Stimulated activated naive CD8-positive, alpha-beta T cell treated with anti-CD3 and anti-CD28 coated beads, Interleukin-15, Interleukin-2, amounts not matched to agents 100 ng/mL and 50 ng/mL, for 24 hours (primary cell): ENCODE measurements around the gene ZCCHC4.
A peak's percentile ranks its signal among the peaks of the same experiment; 100 is the strongest.

ENCODE experiments used
- H3K27ac Mint-ChIP-seq: one replicate; pipeline ENCODE4 v1.8.0; 2021; ENCODE audit warnings: mild to moderate bottlenecking, mixed read lengths
- H3K27me3 Mint-ChIP-seq: one replicate; pipeline ENCODE4 v1.8.0; 2021; ENCODE audit warnings: mixed read lengths
- H3K36me3 Mint-ChIP-seq: one replicate; pipeline ENCODE4 v1.8.0; 2021; ENCODE audit warnings: low read depth, mixed read lengths
- H3K4me1 Mint-ChIP-seq: one replicate; pipeline ENCODE4 v1.8.0; 2021; ENCODE audit warnings: low read depth, mixed read lengths
- H3K4me3 Mint-ChIP-seq: one replicate; pipeline ENCODE4 v1.8.0; 2021; ENCODE audit warnings: mild to moderate bottlenecking, mixed read lengths
- H3K9me3 Mint-ChIP-seq: one replicate; pipeline ENCODE4 v1.8.0; 2021; ENCODE audit warnings: mixed read lengths

Gene ZCCHC4, protein sequence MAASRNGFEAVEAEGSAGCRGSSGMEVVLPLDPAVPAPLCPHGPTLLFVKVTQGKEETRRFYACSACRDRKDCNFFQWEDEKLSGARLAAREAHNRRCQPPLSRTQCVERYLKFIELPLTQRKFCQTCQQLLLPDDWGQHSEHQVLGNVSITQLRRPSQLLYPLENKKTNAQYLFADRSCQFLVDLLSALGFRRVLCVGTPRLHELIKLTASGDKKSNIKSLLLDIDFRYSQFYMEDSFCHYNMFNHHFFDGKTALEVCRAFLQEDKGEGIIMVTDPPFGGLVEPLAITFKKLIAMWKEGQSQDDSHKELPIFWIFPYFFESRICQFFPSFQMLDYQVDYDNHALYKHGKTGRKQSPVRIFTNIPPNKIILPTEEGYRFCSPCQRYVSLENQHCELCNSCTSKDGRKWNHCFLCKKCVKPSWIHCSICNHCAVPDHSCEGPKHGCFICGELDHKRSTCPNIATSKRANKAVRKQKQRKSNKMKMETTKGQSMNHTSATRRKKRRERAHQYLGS

GRCh38 chr4:25312496-25313200 lies at the start of gene ZCCHC4:
TSS of gene ZCCHC4 (plus strand) at chr4:25312774. CDS start at chr4:25312810, 36 bp downstream.
- Mint-ChIP-seq H3K36me3 (peaks cover 23% of the 10 kb centered on the region), H3K27me3 (no peaks in the 10 kb centered on the region), H3K4me1 (peaks cover 21% of the 10 kb centered on the region), H3K9me3 (no peaks in the 10 kb centered on the region), H3K4me3 (peak within 1 kb of the TSS; percentile 92), H3K27ac (peak within 1 kb of the TSS; percentile 92)

DNA sequence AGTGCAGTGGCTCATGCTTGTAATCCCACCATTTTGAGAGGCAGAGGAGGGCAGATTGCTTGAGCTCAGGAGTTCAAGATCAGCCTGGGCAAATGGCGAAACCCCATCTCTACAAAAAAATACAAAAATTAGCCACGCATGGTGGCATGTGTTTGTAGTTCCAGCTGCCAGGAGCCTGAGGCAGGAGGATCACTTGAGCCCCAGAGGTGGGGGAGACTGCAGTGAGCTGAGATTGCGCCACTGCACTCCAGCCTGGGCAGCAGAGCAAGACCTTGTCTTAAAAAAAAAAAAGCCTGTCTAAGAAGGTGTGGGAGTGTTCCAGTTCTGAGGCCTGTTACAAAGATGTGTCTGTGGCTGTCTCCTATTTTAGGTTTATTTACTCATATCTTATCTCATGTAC lies 40.7 kb upstream of the ZCCHC4 start:
- Mint-ChIP-seq H3K36me3 (peaks cover 30% of the 10 kb centered on the region), H3K27me3 (no peaks in the 10 kb centered on the region), H3K9me3 (no peaks in the 10 kb centered on the region), H3K27ac (no peak overlapping the region), H3K4me1 (no peaks in the 10 kb centered on the region), H3K4me3 (no peak overlapping the region)

GRCh38 chr4:25280210-25280609 lies 32.4 kb upstream of the ZCCHC4 start:
- Mint-ChIP-seq H3K36me3 (peaks cover 30% of the 10 kb centered on the region), H3K27ac (no peak overlapping the region), H3K4me1 (no peaks in the 10 kb centered on the region), H3K27me3 (no peaks in the 10 kb centered on the region), H3K4me3 (no peak overlapping the region), H3K9me3 (no peaks in the 10 kb centered on the region)

- Mint-ChIP-seq H3K4me3 (no peak overlapping the region), H3K27me3 (peaks cover 6% of the 10 kb centered on the region), H3K27ac (no peak overlapping the region), H3K4me1 (no peaks in the 10 kb centered on the region), H3K9me3 (peaks cover 12% of the 10 kb centered on the region), H3K36me3 (peaks cover 26% of the 10 kb centered on the region)
These were observed 28.6 kb upstream of the ZCCHC4 start for GRCh38 chr4:25283948-25284347.

GRCh38 chr4:25284466-25284865 lies 28.1 kb upstream of the ZCCHC4 start:
- H3K36me3 Mint-ChIP-seq, result peaks cover 26% of the 10 kb centered on the region
- no peak overlapping the region for H3K27ac Mint-ChIP-seq
- H3K27me3 Mint-ChIP-seq, result peaks cover 6% of the 10 kb centered on the region
- H3K4me3 Mint-ChIP-seq, result no peak overlapping the region
- H3K4me1 Mint-ChIP-seq, result no peaks in the 10 kb centered on the region
- peaks cover 15% of the 10 kb centered on the region for H3K9me3 Mint-ChIP-seq

GRCh38 chr4:25290490-25291067 lies 22.0 kb upstream of the ZCCHC4 start:
- Mint-ChIP-seq H3K4me3 (no peak overlapping the region), H3K27ac (no peak overlapping the region), H3K9me3 (peaks cover 19% of the 10 kb centered on the region), H3K36me3 (peaks cover 6% of the 10 kb centered on the region), H3K4me1 (no peaks in the 10 kb centered on the region), H3K27me3 (peaks cover 6% of the 10 kb centered on the region)

- Mint-ChIP-seq H3K4me1 (no peaks in the 10 kb centered on the region), H3K4me3 (no peak overlapping the region), H3K27ac (no peak overlapping the region), H3K36me3 (peaks cover 6% of the 10 kb centered on the region), H3K27me3 (peaks cover 9% of the 10 kb centered on the region), H3K9me3 (peaks cover 19% of the 10 kb centered on the region)
These were observed 21.3 kb upstream of the ZCCHC4 start for GRCh38 chr4:25291158-25291733.

DNA sequence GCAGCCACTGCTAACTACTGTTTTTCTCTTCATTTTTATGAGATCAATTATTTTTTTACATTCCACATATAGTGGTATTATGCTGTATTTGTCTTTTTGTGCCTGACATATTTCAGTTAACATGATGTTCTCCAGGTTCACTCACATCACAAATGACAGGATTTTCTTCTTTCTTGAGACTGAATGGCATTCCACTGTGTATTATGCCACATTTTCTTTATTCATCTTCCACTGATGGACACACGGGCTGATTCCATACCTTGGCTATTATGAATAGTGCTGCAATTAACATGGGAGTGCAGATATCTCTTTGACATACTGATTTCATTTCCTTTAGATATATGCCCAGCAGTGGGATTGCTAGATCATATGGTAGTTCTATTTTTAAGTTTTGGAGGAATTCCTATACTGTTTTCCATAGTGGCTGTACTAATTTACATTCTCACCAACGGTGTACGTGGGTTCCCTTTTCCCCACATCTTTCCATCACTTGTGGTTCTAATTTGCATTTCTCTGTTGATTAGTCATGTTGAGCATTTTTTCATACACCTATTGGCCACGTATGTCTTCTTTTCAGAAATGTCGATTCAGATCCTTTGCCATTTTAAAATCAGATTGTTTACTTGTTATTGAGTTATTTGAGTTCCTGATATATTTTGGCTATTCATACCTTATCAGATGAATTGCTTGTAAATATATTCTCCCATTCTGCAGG lies 14.9 kb upstream of the ZCCHC4 start:
- Mint-ChIP-seq H3K9me3 (no peaks in the 10 kb centered on the region), H3K27ac (no peak overlapping the region), H3K27me3 (peaks cover 24% of the 10 kb centered on the region), H3K4me1 (peaks cover 8% of the 10 kb centered on the region), H3K36me3 (no peaks in the 10 kb centered on the region), H3K4me3 (no peak overlapping the region)

GRCh38 chr4:25299476-25300203 lies 12.9 kb upstream of the ZCCHC4 start:
- no peak overlapping the region for H3K4me3 Mint-ChIP-seq

GRCh38 chr4:25301471-25301870 lies 11.1 kb upstream of the ZCCHC4 start:
- H3K4me3 Mint-ChIP-seq, result no peak overlapping the region
- H3K4me1 Mint-ChIP-seq, result peaks cover 8% of the 10 kb centered on the region
- H3K9me3 Mint-ChIP-seq, result no peaks in the 10 kb centered on the region
- H3K27me3 Mint-ChIP-seq, result peaks cover 20% of the 10 kb centered on the region
- no peak overlapping the region for H3K27ac Mint-ChIP-seq
- no peaks in the 10 kb centered on the region for H3K36me3 Mint-ChIP-seq

More at GRCh38 chr4:25299476-25300203, 12.9 kb upstream of the ZCCHC4 start:
- Mint-ChIP-seq H3K36me3 (no peaks in the 10 kb centered on the region), H3K9me3 (no peaks in the 10 kb centered on the region), H3K4me1 (peaks cover 8% of the 10 kb centered on the region), H3K27ac (no peak overlapping the region), H3K27me3 (peaks cover 24% of the 10 kb centered on the region)

DNA sequence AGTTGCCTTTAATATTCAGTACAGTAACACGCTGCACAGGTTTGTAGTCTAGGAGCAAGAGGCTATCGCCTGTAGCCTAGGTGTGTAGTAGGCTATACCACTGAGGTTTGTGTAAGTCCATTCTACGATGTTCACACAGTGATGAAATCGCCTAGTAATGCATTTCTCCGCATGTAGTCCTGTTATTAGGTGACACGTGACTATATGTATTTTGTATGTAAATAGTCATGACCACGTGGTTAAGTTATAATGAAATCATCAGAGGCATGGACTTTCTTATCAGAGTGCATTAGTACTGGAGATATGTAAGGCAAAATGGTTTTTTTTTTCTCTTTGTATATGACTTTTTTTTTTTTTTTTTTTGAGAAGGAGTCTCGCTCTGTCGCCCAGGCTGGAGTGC lies 9.9 kb upstream of the ZCCHC4 start:
- H3K36me3 Mint-ChIP-seq, result no peaks in the 10 kb centered on the region
- peaks cover 8% of the 10 kb centered on the region for H3K4me1 Mint-ChIP-seq
- peaks cover 18% of the 10 kb centered on the region for H3K27me3 Mint-ChIP-seq
- H3K4me3 Mint-ChIP-seq, result no peak overlapping the region
- H3K27ac Mint-ChIP-seq, result no peak overlapping the region
- no peaks in the 10 kb centered on the region for H3K9me3 Mint-ChIP-seq

GRCh38 chr4:25303578-25303977 lies 9.0 kb upstream of the ZCCHC4 start:
- no peak overlapping the region for H3K27ac Mint-ChIP-seq
- H3K9me3 Mint-ChIP-seq, result no peaks in the 10 kb centered on the region
- H3K4me3 Mint-ChIP-seq, result no peak overlapping the region
- H3K36me3 Mint-ChIP-seq, result no peaks in the 10 kb centered on the region
- H3K4me1 Mint-ChIP-seq, result no peaks in the 10 kb centered on the region
- H3K27me3 Mint-ChIP-seq, result peaks cover 17% of the 10 kb centered on the region

DNA sequence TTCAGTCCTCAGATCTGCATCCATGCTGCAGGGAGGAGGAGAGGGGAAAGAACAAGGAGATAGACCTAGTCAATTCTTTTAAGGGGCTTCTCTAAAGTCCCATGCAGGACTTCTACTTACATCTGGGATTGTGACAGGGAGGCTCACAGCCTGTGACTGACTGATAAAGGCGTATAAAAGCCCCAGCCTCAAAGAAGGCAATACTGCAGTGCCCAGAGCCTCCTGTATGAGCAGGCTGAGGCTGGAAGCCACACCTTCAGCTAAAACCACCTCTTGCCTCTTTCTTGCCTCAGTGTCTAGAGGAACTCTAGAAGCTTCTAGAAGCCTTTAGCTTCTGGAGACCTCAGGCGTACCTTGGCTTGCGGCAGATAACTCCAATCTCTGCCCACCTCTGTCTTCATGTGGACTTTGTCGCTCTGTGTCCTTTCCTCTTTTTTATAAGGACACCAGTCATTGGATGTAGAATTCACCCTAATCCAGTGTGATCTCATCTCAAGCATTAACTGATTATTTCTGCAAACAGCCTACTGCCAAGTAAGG lies 6.0 kb upstream of the ZCCHC4 start:
- Mint-ChIP-seq H3K36me3 (no peaks in the 10 kb centered on the region), H3K4me1 (peaks cover 3% of the 10 kb centered on the region), H3K9me3 (no peaks in the 10 kb centered on the region), H3K27ac (no peak overlapping the region), H3K27me3 (no peaks in the 10 kb centered on the region), H3K4me3 (no peak overlapping the region)
